GM21619 (cell line): ENCODE results near the gene STK17A.
"Not testable (repeated sequence)": the region's sequence is repeated elsewhere in the genome, so short reads cannot be mapped to it uniquely, and the experiment has no call there.

Experiments used
- ATAC-seq: cut with Tn5 transposase; IDR thresholded peaks from one replicate; pipeline ENCODE4 v1.9.1; 2021; ENCODE audit not compliant: unreplicated experiment

STK17A gene

DNA sequence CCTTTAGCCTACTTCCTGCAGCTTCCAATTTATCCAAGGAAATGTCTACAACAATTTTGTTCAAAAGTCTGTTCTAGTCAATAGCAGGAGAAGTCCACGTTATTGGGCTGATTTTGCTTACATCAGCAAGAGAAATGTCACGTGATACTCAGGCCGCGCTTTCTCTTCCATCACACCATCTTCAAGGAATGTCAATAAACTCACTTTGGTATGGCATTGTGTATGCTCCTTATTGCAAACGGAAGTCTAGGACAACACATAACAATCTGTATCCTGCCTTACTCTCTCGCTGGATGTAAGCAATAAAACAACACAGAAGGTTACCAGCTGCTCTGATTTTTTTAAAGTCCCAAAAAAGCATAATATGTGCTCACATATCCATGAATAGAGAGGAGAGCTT, 17.1 kb upstream of the STK17A start:
- ATAC-seq = no peak

GRCh38 chr7:43568529-43568928, 14.4 kb upstream of the STK17A start:
- ATAC-seq = no peak

DNA sequence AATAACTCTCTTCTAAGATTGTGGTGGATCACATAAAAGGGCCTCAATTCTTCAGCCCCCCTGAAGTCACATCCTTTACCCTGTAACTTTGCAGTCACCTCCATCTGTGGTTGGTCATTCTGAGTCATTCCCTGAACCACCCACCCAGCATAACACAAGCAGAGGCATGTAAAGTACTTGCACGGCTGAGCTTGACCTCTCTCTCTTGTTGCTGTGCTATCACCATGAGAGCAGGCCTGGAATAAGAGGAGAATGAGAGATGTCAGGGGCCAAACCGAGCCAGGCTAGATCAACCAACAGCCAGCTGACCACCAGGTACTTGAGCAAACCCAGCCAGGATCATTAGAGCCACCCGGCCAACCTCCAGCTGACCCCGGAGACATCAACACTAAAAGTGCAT, 13.5 kb upstream of the STK17A start:
- peak; percentile 66 for ATAC-seq

GRCh38 chr7:43570688-43571365, 12.1 kb upstream of the STK17A start:
- peak; percentile 66 for ATAC-seq

- no peak for ATAC-seq
Measured at GRCh38 chr7:43572516-43573049, 10.3 kb upstream of the STK17A start.

DNA sequence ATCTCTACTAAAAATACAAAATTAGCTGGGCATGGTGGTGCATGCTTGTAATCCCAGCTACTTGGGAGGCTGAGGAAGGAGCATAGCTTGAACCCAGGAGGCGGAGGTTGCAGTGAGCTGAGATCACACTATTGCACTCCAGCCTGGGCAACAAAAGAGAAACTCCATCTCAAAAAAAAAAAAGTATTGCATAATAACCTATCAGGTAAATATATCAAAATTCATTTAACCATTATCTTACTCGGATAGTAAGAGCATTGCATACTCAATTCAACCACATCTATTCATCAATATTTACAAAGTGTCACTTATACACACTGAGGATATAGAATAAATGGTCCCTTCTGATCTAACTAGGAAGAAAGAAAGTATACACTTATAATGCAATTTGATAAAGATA, 9.1 kb upstream of the STK17A start:
- ATAC-seq = not testable (repeated sequence)

DNA sequence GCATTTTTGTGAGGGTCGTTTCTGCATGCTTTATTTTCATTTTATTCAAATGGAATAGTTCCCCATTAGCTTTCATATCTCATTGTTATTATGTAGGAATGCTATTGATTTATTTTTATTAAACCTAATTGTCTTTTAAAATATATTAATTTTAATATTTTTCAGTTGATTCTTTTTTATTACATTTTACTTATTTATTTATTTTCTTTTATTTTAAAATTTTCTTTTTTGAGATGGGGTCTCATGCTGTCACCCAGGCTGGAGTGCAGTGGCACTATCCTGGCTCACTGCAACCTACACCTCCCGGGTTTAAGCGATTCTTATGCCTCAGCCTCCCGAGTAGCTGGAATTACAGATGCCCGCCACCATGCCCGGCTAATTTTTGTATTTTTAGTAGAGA, 7.4 kb upstream of the STK17A start:
- no peak for ATAC-seq

DNA sequence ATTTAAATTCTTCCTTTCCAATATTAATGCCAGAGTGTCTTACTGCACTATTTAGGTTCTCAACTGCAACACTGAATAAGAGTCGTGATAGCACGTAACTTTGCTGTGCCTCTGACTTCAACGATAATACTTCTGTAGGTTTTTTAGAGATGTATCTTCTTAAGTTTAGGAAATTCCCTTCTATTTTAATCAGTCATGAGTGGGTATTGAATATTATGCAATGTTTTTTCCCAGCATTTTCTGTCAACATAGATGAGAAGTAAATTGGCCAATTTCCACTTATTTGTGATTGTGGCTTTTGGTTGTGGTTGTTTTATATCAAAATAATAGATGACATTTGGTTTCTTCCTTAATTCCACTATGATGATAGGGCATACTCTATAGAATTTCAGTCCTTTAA, 6.7 kb upstream of the STK17A start:
- ATAC-seq = no peak

DNA sequence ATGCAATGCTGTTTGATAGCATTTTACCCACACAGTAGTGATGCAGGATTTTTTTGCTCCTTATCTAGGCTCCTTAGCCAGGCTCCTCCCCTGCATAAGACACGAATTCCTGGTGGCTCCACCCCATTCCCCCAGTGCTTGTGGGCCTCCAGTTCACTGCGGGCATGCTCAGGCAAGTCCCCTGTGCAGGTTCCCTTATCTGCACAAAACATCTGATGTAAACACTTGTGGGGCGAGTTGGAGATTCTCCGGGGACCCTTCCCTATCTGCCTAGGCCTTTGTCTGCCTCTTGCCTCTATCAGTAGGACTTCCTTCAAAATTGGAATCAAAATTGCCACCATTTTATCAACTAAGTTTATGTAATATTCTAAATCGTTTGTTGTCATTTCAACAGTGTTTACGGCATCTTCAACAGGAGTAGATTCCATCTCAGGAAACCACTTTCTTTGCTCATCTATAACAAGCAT, 5.4 kb upstream of the STK17A start:
- no peak for ATAC-seq

GRCh38 chr7:43583424-43584194, 701 bp downstream of the STK17A start:
- peak; percentile 19 for ATAC-seq

DNA sequence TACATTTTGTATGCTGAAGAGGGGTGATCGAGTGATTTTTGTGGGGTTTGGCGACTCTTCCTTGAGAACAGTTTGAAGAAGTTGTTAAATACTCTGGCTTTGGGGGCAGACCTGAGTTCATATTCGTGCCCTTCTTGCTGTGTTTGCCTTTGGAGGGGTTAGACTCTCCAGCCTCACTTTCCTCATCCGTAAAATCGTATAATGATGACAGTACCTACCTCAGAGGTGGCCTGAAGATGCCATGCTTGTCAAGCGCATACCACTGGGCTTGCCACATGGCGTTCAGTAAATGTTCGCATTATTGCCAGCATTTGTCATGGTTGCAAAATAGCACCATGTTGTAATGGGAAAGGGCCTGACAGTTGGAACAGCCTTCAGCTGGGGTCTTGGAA, 1.3 kb downstream of the STK17A start:
- ATAC-seq = no peak

DNA sequence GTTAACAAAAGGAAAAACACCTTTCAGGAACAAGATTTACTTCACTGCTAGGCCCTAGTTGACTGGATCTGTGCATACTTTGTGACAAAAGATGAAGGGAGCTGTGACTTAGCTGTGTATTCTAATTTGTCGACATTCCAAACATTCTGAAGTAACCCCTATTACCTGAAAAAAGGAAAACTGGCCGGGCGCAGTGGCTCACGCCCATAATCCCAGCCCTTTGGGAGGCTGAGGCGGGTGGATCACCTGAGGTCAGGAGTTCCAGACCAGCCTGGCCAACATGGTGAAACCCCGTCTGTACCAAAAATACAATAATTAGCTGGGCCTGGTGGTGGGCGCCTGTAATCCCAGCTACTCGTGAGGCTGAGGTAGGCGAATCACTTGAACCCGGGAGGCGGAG, 1.8 kb downstream of the STK17A start:
- not testable (repeated sequence) for ATAC-seq

GRCh38 chr7:43585562-43585961, 2.7 kb downstream of the STK17A start:
- no peak for ATAC-seq

DNA sequence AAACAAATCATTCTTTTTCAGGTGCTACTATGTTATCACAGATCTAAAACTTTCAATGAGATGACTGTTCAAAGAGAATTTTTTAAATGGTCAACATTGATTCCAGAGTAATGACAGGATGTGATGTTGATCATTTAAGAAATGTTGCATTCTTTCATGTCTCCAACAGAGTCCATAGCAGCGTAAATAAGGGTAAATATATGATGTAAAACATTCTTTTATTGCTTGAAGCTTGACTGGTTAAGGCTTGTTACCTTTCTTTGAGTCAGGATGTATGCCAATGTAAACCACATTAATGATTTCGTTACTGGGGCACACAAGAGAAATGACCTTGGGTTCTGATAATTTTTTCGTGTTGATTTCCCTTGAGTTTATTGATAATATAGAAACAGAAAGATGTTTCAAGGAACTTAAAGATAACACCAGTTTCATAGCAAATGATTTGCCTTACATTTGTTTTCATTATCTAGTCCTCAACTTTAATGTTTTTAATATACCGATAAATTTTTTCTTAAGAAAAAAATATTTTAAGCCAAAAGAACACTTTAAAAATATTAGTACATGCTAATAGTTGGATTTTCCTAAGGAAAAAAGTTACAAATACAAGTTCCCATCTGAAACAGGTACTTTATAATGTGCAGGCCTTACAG, 3.5 kb downstream of the STK17A start:
- ATAC-seq = no peak

GRCh38 chr7:43588477-43589132, 5.7 kb downstream of the STK17A start:
- ATAC-seq = no peak

GRCh38 chr7:43589133-43589478, 6.2 kb downstream of the STK17A start:
- no peak for ATAC-seq

DNA sequence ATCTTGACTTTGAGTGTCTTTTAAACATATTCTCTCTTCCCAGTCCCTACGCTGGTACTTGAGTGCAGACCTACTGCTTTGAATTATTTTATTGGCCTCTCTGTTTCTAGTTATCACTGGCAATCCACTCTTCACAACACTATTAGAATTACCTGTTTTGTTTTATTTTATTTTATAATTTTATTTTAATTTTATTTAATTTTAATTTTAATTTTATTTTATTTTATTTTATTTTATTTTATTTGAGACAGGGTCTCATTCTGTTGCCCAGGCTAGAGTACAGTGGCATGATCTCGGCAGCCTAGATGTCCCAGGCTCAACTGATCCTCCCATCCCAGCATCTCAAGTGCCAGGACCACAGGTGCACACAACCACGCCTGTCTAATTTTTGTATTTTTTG, 6.8 kb downstream of the STK17A start:
- ATAC-seq = no peak

GRCh38 chr7:43590862-43591557, 8.1 kb downstream of the STK17A start:
- peak; percentile 66 for ATAC-seq

DNA sequence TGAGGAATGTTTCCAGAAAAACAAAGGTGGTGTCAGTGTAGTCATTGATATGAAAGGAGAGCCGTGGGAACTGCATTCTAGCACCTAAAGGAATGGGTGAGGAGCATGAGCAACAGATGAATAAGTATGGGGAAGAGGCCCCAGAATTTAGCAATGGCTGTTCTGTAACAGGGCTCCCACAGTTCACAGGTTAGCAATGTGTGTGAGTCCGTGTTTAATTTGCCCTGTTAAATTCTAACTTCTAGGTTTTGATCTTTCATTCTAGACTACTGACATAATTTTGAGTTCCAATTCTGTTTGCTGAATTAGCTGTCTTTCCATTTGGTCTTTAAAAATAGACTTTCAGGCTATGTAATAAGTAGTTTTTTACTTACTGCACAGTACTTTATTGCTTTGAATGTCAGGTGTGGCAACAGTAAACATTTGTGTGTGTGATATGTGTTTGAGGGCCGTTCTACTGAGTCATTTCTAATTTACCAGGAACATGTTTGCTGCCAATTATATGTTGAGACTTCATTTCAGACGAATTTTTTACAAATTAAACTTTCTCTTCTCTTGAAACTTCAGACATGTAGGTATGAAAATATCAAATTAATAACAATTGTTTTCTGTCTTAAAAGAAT, 8.8 kb downstream of the STK17A start:
- peak; percentile 21 for ATAC-seq

- ATAC-seq = no peak
Measured at GRCh38 chr7:43592326-43592725, 9.4 kb downstream of the STK17A start.
